HG03457 (cell line): Measurements from ENCODE around the gene DNAJB8.

Source experiments
- ATAC-seq: cut with Tn5 transposase; IDR thresholded peaks from one replicate; pipeline ENCODE4 v1.9.1; 2021; ENCODE audit warnings: moderate number of reproducible peaks; ENCODE audit not compliant: unreplicated experiment

Gene DNAJB8

GRCh38 chr3:128468285-128468790 lies 1.6 kb upstream of the DNAJB8 start:
- ATAC-seq: no peak

DNA sequence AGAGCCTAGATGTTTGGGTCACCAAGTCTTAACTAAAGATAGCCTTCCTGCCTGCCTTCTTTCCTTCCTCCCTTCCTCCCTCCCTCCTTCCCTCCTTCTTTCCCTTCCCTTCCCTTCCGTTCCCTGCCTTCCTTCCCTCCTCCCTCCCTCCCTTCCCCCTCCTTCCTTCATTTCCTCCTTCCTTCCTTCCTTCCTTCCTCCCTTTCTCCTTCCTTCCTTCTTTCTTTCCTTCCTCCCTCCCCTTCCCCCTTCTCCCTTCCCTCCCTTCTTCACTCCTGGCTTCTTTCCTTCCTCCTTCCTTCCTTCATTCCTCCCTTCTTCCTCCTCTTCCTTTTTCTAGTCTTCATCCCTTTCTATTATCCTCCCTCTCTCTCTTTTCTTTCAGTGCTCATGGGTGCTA lies 2.0 kb downstream of the DNAJB8 start:
- ATAC-seq: no peak

GRCh38 chr3:128464188-128464587 lies 2.5 kb downstream of the DNAJB8 start:
- ATAC-seq: no peak

DNA sequence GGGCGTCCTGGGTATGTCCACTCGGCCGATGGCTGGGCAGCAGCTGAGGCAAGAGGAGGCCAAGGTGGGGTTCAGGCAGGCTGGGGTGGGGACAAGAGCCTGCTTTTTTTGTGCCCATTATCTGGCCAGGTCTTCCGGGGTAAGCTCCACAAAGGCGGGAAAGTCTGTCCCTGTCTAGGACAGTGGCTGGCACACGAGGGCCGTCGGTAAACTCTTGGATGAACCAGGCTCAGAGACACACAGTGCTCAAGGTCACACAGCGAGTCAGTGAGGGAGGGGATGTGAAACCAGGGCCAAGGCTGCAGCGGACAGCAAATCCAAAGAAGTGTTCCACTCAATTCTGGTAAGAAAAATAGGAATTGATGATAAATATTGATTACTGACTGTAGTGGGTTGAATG lies 2.9 kb downstream of the DNAJB8 start:
- no peak for ATAC-seq

DNA sequence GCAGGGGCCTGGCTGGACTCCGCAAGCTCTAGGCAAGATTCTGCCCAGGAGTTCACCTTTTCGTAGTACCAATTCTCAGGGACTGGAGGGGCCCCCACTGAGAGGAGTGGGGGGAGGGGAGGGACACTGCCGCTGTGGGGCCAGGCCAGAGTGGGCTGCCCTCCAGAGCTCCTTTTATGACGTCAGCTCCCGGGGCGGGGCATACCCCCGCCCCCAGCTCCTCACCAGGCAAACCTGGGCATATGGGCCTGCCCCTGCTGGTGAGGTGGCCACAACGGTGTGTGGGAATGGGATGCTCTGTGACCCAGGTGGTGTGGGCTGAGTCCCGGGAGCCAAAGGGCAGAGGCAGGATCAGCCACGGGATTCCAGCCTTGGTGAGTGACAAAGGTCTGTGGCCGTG lies 3.3 kb downstream of the DNAJB8 start:
- ATAC-seq: no peak

- no peak for ATAC-seq
Measured at GRCh38 chr3:128462931-128463330, 3.8 kb downstream of the DNAJB8 start.

- ATAC-seq: no peak
Measured at GRCh38 chr3:128462341-128462910, 4.3 kb downstream of the DNAJB8 start.

DNA sequence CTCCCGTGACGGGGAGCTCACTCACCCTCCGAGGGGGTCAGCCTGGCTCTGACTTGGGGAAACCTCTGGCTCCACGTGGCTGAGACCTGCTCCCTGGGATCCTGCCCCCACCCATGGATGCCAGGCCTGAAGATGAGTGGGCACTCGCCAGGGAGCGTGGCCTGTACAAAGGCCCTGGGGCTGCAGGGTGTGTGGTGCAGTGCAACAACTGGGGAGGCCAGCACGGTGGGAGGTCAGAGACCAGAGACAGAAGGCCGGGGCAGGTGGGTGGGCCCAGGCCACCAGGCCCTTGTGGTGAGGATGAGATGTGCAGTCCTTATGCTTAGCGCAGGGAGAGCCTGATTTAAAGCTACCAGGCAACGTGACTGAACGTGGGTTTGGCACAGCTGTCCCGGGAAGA lies 5.0 kb downstream of the DNAJB8 start:
- ATAC-seq: no peak

DNA sequence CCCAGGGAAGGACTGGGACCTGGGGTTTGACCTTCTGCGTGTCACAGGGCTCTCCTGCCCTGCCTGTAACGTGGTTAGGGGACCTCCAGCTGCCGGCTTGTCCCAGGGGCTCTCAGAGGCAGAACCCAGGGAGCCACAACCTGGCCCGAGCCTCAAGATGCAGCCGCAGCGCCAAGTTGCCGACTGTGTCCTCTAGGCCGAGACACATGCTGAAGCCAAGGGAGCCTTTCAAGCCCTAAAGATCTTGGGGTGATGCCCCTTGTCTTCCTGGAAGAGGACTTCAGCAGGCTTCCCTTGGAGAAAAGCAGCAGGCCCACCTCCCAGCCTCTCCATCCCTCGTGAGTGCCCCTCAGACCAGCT lies 7.2 kb downstream of the DNAJB8 start:
- no peak for ATAC-seq

- no peak for ATAC-seq
Measured at GRCh38 chr3:128458746-128459460, 7.8 kb downstream of the DNAJB8 start.

- no peak for ATAC-seq
Measured at GRCh38 chr3:128457937-128458336, 8.8 kb downstream of the DNAJB8 start.

GRCh38 chr3:128456776-128457715 lies 9.6 kb downstream of the DNAJB8 start:
- ATAC-seq: no peak

DNA sequence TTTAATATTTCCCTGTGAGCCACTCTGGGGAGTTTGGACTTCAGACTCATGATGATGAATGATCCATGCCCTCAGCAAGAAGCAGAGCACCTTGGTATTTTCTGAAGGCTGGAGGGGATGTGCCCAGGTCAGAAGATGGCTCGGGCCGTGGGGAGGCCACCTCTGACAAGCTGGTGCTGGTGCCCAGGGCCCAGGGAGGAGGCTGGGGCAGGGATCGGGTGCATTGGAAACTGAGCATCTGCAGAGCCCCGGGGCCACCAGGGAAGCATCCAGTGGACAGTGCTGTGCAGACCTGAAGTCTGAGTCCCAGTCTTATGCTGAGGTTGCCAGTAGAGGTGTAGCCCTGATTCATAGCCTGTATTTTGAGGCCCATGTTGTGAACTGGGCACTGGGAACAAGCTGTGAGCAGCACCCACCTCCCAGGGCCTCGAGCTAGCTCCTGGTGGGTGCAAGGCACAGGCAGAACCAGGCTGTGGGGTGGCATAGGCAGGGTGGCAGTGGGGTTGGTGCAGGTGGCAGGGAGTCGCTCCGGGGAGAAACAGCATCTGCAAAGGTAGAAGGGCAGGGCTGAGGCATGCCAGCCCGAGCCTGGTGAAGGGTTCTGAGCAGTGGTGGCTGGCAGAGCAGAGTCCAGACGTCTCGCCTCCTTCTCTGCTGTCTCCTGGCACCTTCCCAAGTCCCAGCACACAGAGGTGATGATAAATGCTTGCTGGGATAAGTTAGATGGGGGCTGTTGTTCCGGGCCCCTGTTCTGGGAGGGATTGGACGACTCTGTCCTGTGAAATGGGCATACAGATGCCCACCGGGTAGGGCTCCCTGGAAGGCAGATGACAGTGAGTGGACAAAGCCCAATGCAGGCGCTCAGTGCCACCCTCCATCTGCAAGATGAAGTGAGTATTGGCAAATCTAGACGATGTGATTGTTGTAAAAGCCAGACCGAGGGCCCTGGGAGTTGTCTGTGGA lies 10.6 kb downstream of the DNAJB8 start:
- ATAC-seq: no peak

- ATAC-seq: no peak
Measured at GRCh38 chr3:128455116-128455515, 11.6 kb downstream of the DNAJB8 start.

GRCh38 chr3:128454310-128454618 lies 12.4 kb downstream of the DNAJB8 start:
- ATAC-seq: no peak

DNA sequence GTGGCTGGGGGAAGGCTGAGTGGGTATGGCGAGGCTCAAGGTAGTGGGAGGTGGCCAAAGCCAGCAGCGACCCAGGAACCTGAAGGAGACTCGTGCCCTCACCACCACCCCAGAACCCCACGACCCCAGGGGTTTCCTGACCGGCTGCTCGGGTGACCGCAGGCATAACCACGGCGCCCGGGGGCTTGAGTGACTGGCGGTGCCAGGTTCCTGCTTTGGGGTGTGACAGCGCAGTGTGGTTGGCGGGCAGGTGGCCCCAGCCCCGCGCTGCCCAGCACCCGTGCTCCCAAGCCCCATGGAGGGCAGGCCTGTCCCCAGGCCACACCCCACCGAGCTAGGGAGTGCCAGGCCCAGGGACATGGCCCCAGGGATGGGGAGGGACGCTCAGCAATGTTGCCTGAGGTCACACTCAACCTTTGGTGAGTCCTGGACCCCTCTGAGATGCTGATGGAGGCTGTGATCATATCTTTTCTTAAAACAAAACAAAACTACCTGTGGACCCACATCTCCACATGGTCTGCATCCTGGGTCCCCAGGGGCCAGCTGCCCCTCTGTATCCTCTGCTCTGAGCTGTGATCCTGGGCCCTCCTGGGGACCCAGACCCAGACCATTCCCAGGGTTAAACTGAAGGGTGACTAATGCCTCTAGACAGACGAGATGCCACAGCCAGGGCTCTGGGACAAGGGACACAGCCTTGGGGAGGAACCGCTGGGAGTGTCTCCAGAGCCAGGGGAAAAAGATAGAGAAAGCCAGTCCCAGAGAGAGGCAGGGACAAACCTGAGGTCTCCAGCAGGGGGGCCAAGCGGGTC lies 13.0 kb downstream of the DNAJB8 start:
- ATAC-seq: no peak

- no peak for ATAC-seq
Measured at GRCh38 chr3:128452678-128453275, 13.9 kb downstream of the DNAJB8 start.

DNA sequence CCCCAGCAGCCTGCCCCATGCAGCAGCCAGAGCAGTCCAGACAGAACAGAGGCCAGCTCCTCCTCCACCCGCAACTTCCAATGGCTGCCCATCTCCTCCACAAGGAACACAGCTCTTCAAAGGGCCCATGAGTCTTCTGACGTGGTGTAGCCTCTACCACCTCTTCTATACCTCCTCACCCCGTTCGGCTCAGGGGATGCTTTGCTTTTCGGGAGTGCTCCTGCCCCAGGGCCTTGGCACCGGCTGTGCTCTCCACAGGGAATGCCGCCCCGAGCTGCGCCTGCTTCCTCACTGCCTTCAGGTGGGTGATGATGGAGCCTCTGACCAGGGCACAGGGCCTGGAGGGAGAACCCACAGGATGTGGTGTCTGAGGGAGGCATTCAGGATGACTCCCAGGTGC lies 14.6 kb downstream of the DNAJB8 start:
- ATAC-seq: no peak

DNA sequence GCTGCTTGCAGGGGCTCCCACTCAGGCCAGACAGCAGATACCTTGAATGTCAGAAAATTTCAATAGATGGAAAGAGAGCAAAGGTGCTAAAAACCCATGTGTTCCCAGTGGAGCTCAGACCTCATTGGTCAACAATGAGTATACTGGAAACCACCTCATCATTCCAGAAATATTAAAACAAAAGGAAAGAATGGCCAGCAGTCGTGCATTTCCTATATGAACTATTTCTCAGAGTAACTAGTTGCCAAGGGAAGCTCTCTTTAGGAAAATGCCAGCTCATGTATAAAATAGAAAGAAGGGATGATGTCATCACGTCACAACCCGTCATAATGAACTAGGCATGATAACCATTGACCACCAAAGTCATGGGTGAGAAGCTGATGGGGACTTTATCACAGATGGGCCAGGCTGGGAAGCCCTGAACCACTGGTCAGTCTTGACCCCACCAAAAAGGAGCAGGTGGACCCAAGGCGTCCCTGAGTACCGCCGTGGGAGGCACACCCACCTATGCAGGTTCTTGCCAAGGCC lies 17.5 kb downstream of the DNAJB8 start:
- ATAC-seq: no peak
